Measurements from ENCODE around the gene KIF26B.

Gene KIF26B

DNA sequence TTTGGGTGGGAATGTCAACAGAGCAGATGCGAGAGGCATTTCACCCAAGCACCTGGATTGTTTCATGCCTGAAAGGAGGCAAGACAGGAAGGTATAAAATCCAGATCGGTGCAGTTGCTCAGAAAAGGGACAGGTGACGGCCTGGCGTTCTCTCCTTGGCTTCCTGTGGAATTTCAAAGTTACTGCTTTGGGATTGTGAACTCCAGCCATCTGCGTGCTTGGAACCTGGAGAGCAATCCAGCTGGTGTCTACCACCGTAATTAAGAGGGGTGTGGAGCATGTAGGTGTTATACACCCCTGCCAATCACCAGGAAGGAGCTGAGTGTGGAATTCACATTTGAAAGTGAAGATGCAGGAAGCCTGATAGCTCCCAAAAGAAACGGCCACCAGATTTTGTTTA lies 286.1 kb downstream of the KIF26B start:
- no peak for DNase-seq (ENCODE audit: low read depth)
- no peak overlapping the region for H3K4me3 ChIP-seq (ENCODE audit: low read depth, low read length)
- TF ChIP-seq, protein P1, sequence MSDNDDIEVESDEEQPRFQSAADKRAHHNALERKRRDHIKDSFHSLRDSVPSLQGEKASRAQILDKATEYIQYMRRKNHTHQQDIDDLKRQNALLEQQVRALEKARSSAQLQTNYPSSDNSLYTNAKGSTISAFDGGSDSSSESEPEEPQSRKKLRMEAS (IDR thresholded peaks at IDR 0.05; ENCODE audit: low read depth, low read length), result no peak
- no peak for TF ChIP-seq POLR2A (IDR thresholded peaks at IDR 0.05; ENCODE audit: extremely low read depth, insufficient read length)

DNA sequence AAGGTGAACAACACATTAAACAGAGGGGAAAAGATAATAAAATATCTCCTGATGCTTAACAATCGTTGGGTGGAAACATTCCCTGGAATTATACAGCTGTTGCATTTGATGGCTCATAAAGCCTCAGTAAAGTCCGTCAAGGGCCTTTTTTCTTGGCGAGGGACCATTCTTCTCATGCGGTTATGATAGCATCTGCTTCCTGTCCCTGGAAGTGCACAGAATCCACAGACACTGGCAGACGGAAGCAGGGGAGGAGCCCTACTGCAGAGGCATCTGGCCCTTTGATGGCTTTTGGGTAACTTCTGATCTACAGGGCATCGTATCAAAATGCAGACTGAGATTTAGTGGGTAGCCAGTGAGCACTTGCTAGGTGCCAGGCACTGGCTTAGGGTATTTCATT lies 286.9 kb downstream of the KIF26B start:
- DNase-seq (ENCODE audit: low read depth), result no peak
- no peak overlapping the region for H3K4me3 ChIP-seq (ENCODE audit: low read depth, low read length)
- no peak for TF ChIP-seq POLR2A (IDR thresholded peaks at IDR 0.05; ENCODE audit: extremely low read depth, insufficient read length)
- no peak for TF ChIP-seq MYC (IDR thresholded peaks at IDR 0.05; ENCODE audit: low read depth, low read length)
- TF ChIP-seq, protein P1 (IDR thresholded peaks at IDR 0.05; ENCODE audit: low read depth, low read length), result no peak
- TF ChIP-seq, protein P2, sequence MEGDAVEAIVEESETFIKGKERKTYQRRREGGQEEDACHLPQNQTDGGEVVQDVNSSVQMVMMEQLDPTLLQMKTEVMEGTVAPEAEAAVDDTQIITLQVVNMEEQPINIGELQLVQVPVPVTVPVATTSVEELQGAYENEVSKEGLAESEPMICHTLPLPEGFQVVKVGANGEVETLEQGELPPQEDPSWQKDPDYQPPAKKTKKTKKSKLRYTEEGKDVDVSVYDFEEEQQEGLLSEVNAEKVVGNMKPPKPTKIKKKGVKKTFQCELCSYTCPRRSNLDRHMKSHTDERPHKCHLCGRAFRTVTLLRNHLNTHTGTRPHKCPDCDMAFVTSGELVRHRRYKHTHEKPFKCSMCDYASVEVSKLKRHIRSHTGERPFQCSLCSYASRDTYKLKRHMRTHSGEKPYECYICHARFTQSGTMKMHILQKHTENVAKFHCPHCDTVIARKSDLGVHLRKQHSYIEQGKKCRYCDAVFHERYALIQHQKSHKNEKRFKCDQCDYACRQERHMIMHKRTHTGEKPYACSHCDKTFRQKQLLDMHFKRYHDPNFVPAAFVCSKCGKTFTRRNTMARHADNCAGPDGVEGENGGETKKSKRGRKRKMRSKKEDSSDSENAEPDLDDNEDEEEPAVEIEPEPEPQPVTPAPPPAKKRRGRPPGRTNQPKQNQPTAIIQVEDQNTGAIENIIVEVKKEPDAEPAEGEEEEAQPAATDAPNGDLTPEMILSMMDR (IDR thresholded peaks at IDR 0.05; ENCODE audit: low read depth, low read length), result no peak

DNA sequence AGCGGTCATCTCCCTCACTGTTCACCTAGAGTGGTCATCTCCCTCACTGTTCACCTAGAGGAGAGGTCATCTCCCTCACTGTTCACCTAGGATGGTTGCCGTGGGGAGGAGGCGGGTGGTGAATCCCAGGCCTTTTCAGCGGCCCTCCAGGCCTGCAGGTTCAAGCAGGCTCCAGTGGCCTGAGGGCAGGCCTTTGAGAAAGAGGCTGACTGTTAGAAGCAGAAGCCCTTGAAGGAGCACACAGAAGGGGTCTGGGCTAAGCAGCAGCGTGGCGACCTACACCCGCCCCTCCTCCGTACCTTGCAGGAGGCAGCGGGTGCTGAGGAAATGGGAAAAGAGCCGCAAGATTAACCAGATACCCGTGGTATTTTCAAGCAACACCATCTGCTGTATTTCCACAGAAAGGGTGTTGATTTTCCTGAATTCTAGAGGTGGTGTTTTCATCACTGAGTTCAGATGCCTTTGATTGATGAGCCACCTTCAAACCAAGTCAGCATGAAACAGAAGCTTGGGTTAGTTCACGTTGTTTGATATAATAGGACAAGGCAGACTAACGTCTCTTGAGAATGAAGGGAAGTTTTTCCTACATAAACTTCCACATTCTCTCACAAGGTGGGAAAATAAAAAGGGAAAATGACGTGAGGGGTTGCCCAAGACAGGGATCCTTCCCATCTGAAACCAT lies 289.5 kb downstream of the KIF26B start:
- DNase-seq (ENCODE audit: low read depth), result no peak
- H3K4me3 ChIP-seq (ENCODE audit: low read depth, low read length), result no peak overlapping the region
- TF ChIP-seq, protein P1 (IDR thresholded peaks at IDR 0.05; ENCODE audit: low read depth, low read length), result no peak
- TF ChIP-seq, protein P2 (IDR thresholded peaks at IDR 0.05; ENCODE audit: low read depth, low read length), result no peak
- TF ChIP-seq POLR2A (IDR thresholded peaks at IDR 0.05; ENCODE audit: extremely low read depth, insufficient read length), result no peak
- no peak for TF ChIP-seq MYC (IDR thresholded peaks at IDR 0.05; ENCODE audit: low read depth, low read length)

DNA sequence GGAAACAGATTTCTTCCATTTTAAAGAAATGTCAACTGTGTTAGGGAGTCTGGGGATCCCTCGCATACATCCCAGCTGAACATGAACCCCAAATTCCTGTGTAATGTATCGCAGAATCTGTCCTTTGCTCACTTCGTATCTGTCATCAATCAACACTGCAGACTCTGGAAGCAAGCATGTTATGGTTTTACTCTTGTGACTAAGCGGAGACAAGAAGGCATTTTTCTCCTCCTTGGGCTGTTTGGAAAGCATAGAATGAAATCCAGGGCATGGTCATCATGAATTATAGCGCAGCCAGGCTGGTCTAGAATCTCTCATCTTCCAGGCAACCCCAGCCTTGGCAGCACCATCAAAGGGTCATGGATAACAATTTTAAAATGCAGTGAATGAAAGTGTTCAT lies 290.2 kb downstream of the KIF26B start:
- H3K4me3 ChIP-seq (ENCODE audit: low read depth, low read length), result no peak overlapping the region
- DNase-seq (ENCODE audit: low read depth), result no peak
- TF ChIP-seq, protein P1 (IDR thresholded peaks at IDR 0.05; ENCODE audit: low read depth, low read length), result no peak
- TF ChIP-seq, protein P2 (IDR thresholded peaks at IDR 0.05; ENCODE audit: low read depth, low read length), result no peak
- TF ChIP-seq MYC (IDR thresholded peaks at IDR 0.05; ENCODE audit: low read depth, low read length), result no peak
- no peak for TF ChIP-seq POLR2A (IDR thresholded peaks at IDR 0.05; ENCODE audit: extremely low read depth, insufficient read length)

DNA sequence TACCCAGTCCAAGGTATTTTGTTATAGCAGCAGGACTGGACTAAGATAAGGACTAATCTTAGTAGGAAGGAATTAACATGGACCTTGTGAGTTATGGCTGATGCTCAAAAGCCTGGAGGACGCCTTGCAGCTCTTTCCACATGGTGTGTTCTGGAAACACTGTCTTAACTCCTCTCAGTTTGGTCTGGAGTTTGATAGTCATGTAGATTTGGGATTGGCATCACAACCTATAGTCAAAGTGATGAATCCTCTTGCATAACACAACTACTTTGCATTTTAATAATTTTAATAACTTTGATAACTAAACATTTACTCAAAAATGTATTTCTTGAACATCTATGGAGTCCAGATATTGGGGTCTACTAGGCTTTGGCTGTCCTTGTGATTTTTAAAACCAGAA lies 293.7 kb downstream of the KIF26B start:
- DNase-seq (ENCODE audit: low read depth), result no peak
- H3K4me3 ChIP-seq (ENCODE audit: low read depth, low read length), result no peak overlapping the region
- TF ChIP-seq MYC (IDR thresholded peaks at IDR 0.05; ENCODE audit: low read depth, low read length) (no peak), POLR2A (IDR thresholded peaks at IDR 0.05; ENCODE audit: extremely low read depth, insufficient read length) (no peak)
- TF ChIP-seq, protein P1 (IDR thresholded peaks at IDR 0.05; ENCODE audit: low read depth, low read length), result no peak
- TF ChIP-seq, protein P2 (IDR thresholded peaks at IDR 0.05; ENCODE audit: low read depth, low read length), result no peak

DNA sequence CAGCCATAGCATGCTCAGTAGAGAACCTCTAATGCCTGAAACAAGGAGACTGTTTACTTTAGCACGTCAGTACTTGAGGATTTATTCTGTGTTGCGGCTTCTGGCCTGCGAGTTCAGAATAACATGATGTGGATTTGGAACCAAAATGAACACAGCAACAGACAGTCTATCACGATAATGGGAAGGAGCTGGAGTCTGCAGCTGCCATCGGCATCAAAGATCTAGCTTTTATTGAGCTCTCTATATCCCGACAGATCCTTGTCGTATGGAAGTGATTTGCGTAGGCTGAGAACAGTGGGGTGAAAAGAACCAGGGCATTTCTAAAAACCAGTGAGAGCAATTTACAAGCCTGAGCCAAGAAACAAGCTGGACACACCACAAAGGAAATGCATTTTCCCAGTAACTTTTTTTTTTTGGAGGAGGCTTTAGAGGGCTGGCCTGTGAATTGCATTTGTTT lies 294.2 kb downstream of the KIF26B start:
- DNase-seq (ENCODE audit: low read depth), result no peak
- H3K4me3 ChIP-seq (ENCODE audit: low read depth, low read length), result no peak overlapping the region
- TF ChIP-seq, protein P2 (IDR thresholded peaks at IDR 0.05; ENCODE audit: low read depth, low read length), result no peak
- TF ChIP-seq MYC (IDR thresholded peaks at IDR 0.05; ENCODE audit: low read depth, low read length), result no peak
- no peak for TF ChIP-seq POLR2A (IDR thresholded peaks at IDR 0.05; ENCODE audit: extremely low read depth, insufficient read length)
- TF ChIP-seq, protein P1 (IDR thresholded peaks at IDR 0.05; ENCODE audit: low read depth, low read length), result no peak

Measured in NB4 (cell line).